ENCODE data around the gene BRF1.

BRF1 gene

GRCh38 chr14:105196265-105196960, 104.4 kb downstream of the BRF1 start:
- DNase-seq (ENCODE audit: low read depth in 2 of 2), result no peak

- no peak for DNase-seq (ENCODE audit: low read depth in 2 of 2)
Observed at GRCh38 chr14:105195522-105196264, 105.1 kb downstream of the BRF1 start.

GRCh38 chr14:105195051-105195450, 105.8 kb downstream of the BRF1 start:
- no peak for DNase-seq (ENCODE audit: low read depth in 2 of 2)

GRCh38 chr14:105193916-105194782, 106.7 kb downstream of the BRF1 start:
- peak in 1 of 2 donors; percentile 30 for DNase-seq (ENCODE audit: low read depth in 2 of 2)

- peak in 1 of 2 donors; percentile 28 for DNase-seq (ENCODE audit: low read depth in 2 of 2)
Observed at GRCh38 chr14:105192866-105193731, 107.7 kb downstream of the BRF1 start.

- DNase-seq (ENCODE audit: low read depth in 2 of 2), result no peak
Observed at GRCh38 chr14:105187935-105188524, 112.8 kb downstream of the BRF1 start.

- DNase-seq (ENCODE audit: low read depth in 2 of 2), result no peak
Observed at GRCh38 chr14:105187116-105187515, 113.7 kb downstream of the BRF1 start.

- no peak for DNase-seq (ENCODE audit: low read depth in 2 of 2)
Observed at GRCh38 chr14:105185973-105186372, 114.8 kb downstream of the BRF1 start.

GRCh38 chr14:105185001-105185400, 115.8 kb downstream of the BRF1 start:
- no peak for DNase-seq (ENCODE audit: low read depth in 2 of 2)

GRCh38 chr14:105184461-105184860, 116.3 kb downstream of the BRF1 start:
- no peak for DNase-seq (ENCODE audit: low read depth in 2 of 2)

- no peak for DNase-seq (ENCODE audit: low read depth in 2 of 2)
Observed at GRCh38 chr14:105182296-105183020, 118.3 kb downstream of the BRF1 start.

- DNase-seq (ENCODE audit: low read depth in 2 of 2), result no peak
Observed at GRCh38 chr14:105181549-105182295, 119.1 kb downstream of the BRF1 start.

GRCh38 chr14:105180592-105181548, 119.9 kb downstream of the BRF1 start, which contains the start of gene NUDT14:
Gene NUDT14 (minus strand): TSS chr14:105181312. CDS start chr14:105181209, 103 bp downstream.
- peak; percentile 65 to 81 for DNase-seq (ENCODE audit: low read depth in 2 of 2)

GRCh38 chr14:105179191-105179590, 121.6 kb downstream of the BRF1 start:
- no peak for DNase-seq (ENCODE audit: low read depth in 2 of 2)

GRCh38 chr14:105178868-105179140, 122.0 kb downstream of the BRF1 start:
- DNase-seq (ENCODE audit: low read depth in 2 of 2), result no peak

- no peak for DNase-seq (ENCODE audit: low read depth in 2 of 2)
Observed at GRCh38 chr14:105178069-105178867, 122.5 kb downstream of the BRF1 start.

- DNase-seq (ENCODE audit: low read depth in 2 of 2), result no peak
Observed at GRCh38 chr14:105177082-105177481, 123.7 kb downstream of the BRF1 start.

GRCh38 chr14:105176513-105176912, 124.3 kb downstream of the BRF1 start:
- DNase-seq (ENCODE audit: low read depth in 2 of 2), result no peak
